Tibial artery (tissue), 4 donors: ENCODE data around the gene PRRC2C.

Experiments
- DNase-seq, 2 donors: peaks; one replicate each; pipeline ENCODE4 v3.0.0-alpha.2; 2019
- H3K27ac ChIP-seq, 2 donors: fragments of 200-600 bp; sonication (generic) in 1 of 2; 1 replicate in 1 of 2; 2 replicates in 1 of 2; pipeline ENCODE4 v1.5.1; 2018 to 2019; ENCODE audit warnings: mild to moderate bottlenecking in 1 of 2
- H3K27me3 ChIP-seq, 2 donors: fragments of 200-600 bp; sonication (generic) in 1 of 2; one replicate each; pipeline versions ENCODE4 v1.5.1 to v1.6.0; 2016 to 2019
- H3K36me3 ChIP-seq, 3 donors: fragments of 200-600 bp; sonication (generic) in 2 of 3; one replicate each; pipeline ENCODE4 v1.5.1; 2016 to 2019; ENCODE audit warnings: mild to moderate bottlenecking in 2 of 3
- H3K4me1 ChIP-seq, 4 donors: fragments of 200-600 bp; sonication (generic) in 2 of 4; 1 replicate in 3 of 4; 2 replicates in 1 of 4; pipeline ENCODE4 v1.5.1; 2016 to 2019
- H3K4me3 ChIP-seq, 2 donors: fragments of 200-600 bp; sonication (generic) in 1 of 2; 1 replicate in 1 of 2; 2 replicates in 1 of 2; pipeline ENCODE4 v1.5.1; 2018 to 2019; ENCODE audit warnings: mild to moderate bottlenecking in 2 of 2
- H3K9me3 ChIP-seq, 3 donors: fragments of 200-600 bp; sonication (generic) in 1 of 3; one replicate each; pipeline ENCODE4 v1.5.1; 2016 to 2019
- intact Hi-C: fragments of 100-400 bp; cut with DNase I; formaldehyde crosslinking; loops from one replicate; pipeline ENCODE4 v1.15.0; 2023; ENCODE audit warnings: low total_unique reads
- TF ChIP-seq, protein P1 (sequence below), 2 experiments: fragments of 200-600 bp in 1 of 2; fragments of 450-650 bp in 1 of 2; IDR thresholded peaks; one replicate each; pipeline ENCODE4 v1.5.1; 2017 to 2019; ENCODE audit warnings: antibody characterized with exemption in 2 of 2, mild to moderate bottlenecking in 1 of 2, moderate library complexity in 1 of 2

Gene PRRC2C

DNA sequence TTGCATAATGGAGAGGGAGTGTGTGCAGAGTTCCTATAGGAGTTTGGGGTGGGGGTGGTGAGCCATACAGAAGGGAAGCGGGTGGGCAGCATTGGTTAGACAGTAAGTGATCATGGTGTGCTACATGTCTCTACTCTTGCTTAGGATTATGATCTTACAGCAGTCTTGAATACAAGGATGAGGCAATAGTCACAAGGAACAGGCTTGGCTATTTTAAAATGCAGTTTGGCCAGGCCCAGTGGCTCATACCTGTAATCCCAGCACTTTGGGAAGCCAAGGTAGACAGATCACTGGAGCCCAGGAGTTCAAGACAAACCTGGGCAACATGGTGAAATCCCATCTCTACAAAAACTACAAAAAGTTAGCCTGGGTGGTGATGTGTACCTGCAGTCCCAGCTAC, 154.9 kb downstream of the PRRC2C start:
- no peak overlapping the region for H3K27ac ChIP-seq
- intact Hi-C loops = loop anchor here (5.0 kb wide), 2 partner anchors 77 to 342 kb away; no protein-coding TSS in a partner anchor

DNA sequence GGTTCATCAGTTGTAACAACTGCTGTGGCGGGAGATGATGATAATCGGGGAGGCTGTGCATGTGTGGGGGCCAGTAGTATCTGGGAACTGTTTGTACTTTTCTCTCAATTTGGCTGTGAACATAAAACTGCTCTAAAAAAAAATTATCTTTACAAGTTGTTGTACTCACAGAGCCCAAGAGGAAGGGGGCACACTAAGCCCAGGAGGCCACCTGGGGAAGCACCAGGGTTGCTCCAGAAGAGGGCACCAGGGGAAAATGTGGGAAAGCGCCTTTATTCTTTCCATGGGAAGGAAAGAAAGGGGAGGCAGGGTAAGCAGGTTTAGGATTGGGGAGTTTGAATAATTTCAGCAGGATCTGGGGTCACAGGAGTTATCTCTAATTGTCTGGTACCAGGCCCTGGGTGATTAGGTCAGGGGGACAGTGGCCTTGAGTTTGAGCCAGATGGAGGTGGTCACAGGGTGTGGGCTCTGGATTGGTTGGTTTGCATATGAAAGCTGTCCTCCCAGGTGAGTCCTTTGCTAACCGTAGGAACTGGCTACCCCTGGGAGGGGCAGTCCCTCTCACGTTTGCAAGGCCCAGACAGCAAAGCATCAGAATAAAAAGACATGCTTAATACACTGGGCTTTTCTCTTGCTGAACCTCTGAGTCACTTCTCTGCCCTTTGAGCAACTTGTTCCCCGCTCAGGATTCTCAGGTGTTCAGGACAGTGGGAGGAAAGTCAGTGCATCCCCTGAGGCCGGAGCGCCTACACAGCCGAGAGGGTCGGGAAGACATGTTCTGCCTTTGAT, 155.9 kb downstream of the PRRC2C start:
- Histone ChIP-seq H3K9me3 (no peaks in the 10 kb centered on the region), H3K4me1 (peaks cover 0 to 18% (median 13%) of the 10 kb centered on the region in 4 donors), H3K27ac (no peak overlapping the region), H3K4me3 (no peak overlapping the region), H3K27me3 (no peaks in the 10 kb centered on the region), H3K36me3 (no peaks in the 10 kb centered on the region)
- no peak for DNase-seq
- TF ChIP-seq, protein P1, sequence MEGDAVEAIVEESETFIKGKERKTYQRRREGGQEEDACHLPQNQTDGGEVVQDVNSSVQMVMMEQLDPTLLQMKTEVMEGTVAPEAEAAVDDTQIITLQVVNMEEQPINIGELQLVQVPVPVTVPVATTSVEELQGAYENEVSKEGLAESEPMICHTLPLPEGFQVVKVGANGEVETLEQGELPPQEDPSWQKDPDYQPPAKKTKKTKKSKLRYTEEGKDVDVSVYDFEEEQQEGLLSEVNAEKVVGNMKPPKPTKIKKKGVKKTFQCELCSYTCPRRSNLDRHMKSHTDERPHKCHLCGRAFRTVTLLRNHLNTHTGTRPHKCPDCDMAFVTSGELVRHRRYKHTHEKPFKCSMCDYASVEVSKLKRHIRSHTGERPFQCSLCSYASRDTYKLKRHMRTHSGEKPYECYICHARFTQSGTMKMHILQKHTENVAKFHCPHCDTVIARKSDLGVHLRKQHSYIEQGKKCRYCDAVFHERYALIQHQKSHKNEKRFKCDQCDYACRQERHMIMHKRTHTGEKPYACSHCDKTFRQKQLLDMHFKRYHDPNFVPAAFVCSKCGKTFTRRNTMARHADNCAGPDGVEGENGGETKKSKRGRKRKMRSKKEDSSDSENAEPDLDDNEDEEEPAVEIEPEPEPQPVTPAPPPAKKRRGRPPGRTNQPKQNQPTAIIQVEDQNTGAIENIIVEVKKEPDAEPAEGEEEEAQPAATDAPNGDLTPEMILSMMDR (IDR thresholded peaks at IDR 0.05) = no peak
- intact Hi-C loops = loop anchor here (5.0 kb wide), 2 partner anchors 76 to 341 kb away; no protein-coding TSS in a partner anchor

More for the DNA sequence above, 154.9 kb downstream of the PRRC2C start:
- Histone ChIP-seq H3K4me3 (no peak overlapping the region), H3K9me3 (no peaks in the 10 kb centered on the region), H3K27me3 (no peaks in the 10 kb centered on the region), H3K36me3 (peaks cover 0 to 9% (median 0%) of the 10 kb centered on the region in 3 donors), H3K4me1 (peaks cover 0 to 8% (median 4%) of the 10 kb centered on the region in 4 donors)
- no peak for DNase-seq
- TF ChIP-seq, protein P1 (IDR thresholded peaks at IDR 0.05) = no peak

DNA sequence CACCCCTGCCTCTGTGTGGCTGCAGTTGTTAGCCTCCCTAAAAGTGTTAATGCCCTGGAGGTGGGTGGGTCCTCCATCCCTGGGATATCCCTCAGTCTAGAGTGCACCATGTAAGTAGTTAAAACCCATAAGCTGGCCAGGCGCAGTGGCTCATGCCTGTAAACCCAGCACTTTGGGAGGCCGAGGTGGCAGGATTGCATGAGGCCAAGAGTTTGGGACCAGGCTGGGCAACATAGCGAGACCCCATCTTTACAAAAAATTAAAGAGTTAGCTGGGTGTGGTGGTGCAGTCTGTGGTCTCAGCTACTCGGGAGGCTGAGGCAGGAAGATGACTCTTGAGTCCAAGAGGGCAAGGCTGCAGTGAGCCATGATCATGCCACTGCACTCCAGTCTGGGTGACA, 156.9 kb downstream of the PRRC2C start:
- intact Hi-C loops = loop anchor here (5.0 kb wide), 2 partner anchors 75 to 340 kb away; no protein-coding TSS in a partner anchor
- H3K9me3 ChIP-seq = no peaks in the 10 kb centered on the region
- no peak overlapping the region for H3K4me3 ChIP-seq
- TF ChIP-seq, protein P1 (IDR thresholded peaks at IDR 0.05) = no peak
- H3K4me1 ChIP-seq = peaks cover 0 to 23% (median 15%) of the 10 kb centered on the region in 4 donors
- no peak overlapping the region for H3K27ac ChIP-seq
- no peaks in the 10 kb centered on the region for H3K27me3 ChIP-seq
- no peak for DNase-seq
- no peaks in the 10 kb centered on the region for H3K36me3 ChIP-seq
